G401.6 (cell line): ENCODE measurements around the gene ZDHHC11B.
A peak's percentile ranks its signal among the peaks of the same experiment; 100 is the strongest.
"Not testable (repeated sequence)": the region's sequence is repeated elsewhere in the genome, so short reads cannot be mapped to it uniquely, and the experiment has no call there.

ENCODE experiments used
- FAIRE-seq: peaks from 2 replicates; lab custom pipeline; 2012; peaks lifted over from hg19 to GRCh38; lab: Jason Lieb, UNC

ZDHHC11B gene

GRCh38 chr5:683551-684481, 100.7 kb downstream of the ZDHHC11B start:
- FAIRE-seq: no peak

GRCh38 chr5:682651-683358, 101.7 kb downstream of the ZDHHC11B start:
- not testable (repeated sequence) for FAIRE-seq

- not testable (repeated sequence) for FAIRE-seq
These were observed 102.3 kb downstream of the ZDHHC11B start for GRCh38 chr5:682216-682615.

DNA sequence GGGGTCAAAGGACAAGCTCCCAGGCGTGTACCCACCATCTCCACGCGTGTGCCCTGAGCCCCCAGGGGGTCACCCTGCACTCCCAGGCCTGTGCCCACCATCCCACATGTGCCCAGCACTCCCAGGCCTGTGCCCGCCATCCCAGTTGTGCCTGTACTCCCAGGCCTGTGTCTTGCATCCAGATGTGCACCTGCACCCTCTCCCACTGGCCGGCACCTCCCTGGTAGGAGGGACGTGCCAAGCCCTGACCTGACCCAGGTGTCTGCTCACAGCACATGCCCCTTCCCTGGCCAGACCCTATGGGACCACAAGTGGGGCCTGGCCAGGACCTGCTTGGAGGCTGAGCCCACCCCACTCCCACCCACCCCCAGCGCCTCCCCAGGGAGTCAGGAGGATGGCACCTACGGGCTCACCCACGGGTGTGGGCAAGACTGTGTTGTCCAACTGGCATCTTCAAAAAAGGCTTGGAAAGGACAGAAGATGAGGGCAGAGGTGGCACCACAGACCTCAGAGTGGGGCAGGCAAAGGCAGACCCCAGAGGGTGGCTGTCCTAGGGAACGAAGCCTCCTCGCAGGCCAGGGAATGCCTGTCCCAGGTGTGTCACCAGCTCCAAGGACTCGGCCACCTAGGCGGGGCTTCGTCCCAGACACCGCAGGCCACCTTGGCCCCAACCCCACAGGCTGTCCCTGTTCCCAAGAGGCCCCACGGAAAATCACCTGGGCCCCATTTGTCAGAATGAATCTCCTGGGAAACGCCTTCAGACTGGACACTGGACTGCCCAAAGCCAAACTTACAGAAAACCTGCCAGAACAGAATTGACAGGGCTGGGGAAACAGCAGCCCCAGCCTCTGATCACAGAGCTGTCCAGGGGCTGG, 103.0 kb downstream of the ZDHHC11B start:
- not testable (repeated sequence) for FAIRE-seq

DNA sequence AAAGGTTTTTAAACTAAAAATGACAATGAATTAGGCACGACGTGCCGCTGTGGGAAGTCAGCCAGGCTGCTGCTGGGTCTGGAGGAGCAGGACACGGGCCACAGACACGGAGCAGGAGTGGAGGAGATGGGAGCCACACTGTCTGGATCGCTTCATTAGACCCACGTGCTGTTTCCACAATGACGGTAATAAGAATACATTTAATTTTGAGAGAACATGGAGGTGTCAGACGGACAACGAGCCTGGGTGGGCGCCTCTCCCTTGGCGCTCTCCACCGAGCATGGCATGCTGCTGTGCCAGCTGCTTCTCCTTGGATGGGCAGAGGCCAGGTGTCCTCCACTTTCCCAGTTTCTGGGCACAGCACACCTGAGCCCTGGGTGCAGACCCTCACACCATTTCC, 103.7 kb downstream of the ZDHHC11B start:
- not testable (repeated sequence) for FAIRE-seq

DNA sequence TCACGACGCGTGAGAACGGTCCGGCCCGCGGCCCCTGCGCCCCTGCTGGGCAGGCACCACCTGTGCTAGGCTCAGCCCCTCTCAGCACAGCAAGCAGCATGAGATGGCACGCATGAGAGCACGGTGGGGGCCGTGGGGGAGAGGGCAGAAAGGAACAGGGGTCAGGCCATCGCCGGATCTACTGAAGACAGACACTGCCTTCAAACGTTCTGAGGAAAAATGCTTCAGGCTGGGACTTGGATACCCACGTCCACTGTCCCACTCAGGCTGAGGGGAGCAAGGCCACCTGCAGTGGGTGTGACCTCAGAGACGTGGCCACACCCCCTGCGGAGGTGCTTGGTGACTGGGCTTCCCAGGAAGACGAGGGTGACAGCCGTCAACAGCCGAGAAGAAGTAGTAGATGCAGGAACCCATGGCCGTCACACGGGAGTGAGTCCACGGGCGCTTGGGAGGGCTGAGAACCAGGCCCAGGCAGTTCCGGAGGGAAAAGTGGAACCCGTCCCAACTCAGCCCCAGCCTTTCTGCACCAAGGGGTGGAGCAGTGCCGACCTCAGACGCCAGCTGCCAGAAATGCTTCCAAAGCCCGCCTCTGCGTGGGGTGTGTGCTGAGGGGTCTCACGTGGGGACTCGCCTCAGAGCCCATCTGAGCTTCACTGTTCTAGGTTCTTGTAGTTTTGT, 104.3 kb downstream of the ZDHHC11B start:
- FAIRE-seq: not testable (repeated sequence)

GRCh38 chr5:679166-679895, 105.2 kb downstream of the ZDHHC11B start:
- FAIRE-seq: not testable (repeated sequence)

DNA sequence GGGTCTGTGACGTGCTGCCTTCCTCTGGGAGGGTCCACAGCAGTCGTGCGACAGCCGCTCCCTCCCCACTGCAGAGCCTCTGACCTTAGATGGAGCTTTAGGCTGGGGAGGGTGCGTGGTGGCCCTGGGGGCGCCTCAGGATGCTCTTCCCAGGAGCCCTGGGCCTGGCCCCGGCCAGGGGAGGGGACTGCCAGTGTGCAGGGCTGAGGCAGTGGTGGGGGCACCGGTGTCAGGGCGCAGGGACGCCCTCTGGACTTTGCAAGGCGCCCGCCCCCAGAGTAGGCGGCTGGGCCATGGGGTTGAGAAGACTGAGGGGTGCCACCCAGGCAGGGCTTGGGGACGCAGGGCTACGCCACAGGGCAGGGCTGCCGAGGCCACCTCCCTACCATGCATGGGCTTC, 106.0 kb downstream of the ZDHHC11B start:
- not testable (repeated sequence) for FAIRE-seq

DNA sequence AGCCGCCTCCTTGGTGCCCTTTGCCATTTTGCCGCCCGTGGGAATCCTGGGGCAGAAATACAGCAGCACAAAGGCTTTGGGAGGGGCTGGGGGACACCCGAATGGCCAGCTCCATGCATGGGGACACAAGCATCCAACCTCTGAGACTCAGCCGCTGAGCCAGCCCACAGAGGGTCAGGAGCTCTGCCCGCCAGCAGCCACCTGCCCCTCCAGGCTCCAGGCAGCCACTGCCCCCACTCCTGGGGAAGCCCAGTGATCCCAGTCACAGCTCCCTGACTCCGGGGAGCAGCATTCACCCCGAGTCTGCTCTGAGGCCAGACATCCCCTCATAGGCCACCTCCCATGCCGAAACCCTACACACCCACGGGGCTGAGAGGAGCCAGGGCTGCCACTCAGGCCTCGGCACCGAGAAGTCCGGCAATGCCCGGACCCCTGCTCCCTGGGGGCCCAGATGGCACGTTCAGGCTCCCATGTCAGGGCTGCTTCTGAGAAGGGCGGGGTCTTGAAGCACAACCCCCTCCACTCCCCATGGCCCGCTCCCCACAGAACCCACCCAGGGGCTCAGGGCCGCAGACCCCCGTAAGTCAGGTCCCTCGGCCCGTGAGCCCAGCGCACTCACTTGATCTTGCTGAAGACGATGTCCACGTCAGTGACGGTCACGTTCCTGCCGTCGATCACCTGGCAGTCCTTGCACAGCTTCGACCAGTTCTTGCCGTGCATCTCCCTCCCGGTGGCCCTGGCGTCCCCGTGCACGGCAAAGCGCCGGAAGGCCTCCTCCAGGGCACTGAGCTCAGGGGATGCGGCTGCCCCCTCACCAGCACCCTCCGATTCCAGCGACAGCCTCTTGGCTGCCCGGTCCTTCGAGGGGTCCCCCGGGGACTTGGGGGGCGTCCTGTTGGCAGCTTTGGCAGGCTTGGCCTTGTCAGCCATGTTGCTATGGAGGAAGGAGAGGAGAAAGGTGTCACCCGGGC, 107.1 kb downstream of the ZDHHC11B start:
- FAIRE-seq: no peak

DNA sequence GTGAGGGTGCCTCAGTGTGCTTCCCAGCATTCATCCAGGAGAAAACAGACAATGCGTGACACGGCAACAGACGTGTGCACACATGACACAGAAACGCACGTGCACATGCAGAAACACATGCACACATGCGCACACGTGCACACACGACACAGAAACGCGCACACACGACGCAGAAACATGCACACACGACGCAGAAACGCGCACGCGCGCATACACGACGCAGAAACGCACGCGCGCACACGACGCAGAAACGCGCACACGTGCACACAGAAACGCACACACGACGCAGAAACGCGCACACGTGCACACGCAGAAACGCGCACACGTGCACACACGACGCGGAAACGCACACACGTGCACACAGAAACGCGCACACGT, 107.8 kb downstream of the ZDHHC11B start:
- no peak for FAIRE-seq

DNA sequence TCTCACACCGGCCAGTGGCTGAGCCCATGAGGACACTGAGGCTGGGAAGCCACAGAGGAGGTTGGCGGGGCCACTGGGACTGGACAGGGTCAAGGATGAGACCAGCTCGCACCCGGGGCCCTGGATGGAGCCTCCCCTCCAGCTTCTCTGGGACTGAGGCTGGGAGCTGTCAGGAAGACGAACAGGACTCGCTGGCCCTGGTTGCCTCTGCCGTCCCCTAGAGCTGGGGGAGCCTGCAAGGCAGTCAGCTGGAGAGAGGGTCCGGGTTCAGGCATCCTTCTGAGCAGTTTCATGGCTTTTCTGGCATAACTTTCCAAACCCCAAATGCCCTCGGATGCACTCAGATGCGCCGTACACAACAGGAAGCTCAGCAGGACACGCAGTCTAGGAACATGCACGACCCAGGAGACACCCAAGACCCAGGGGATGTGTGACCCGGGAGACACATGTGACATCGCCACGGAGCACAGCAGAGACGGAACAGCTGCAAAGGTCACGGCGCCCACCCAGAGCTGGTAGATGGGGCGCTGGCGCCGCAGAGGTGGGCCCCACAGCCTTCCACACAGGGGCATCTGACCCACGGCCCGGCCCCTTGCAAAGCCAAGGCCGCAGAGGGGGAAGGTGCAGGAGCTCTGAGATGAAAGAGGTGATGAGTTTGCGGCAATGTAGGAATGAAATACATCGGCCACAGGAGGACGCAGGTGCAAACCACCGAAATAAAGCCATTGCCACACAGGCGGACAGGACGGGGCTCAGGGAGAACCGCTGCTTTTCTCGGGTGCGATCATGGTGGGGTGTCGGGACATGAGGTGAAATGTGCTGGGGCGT, 108.4 kb downstream of the ZDHHC11B start:
- FAIRE-seq: no peak

- no peak for FAIRE-seq
These were observed 109.2 kb downstream of the ZDHHC11B start for GRCh38 chr5:675111-675870.

- no peak for FAIRE-seq
These were observed 109.9 kb downstream of the ZDHHC11B start for GRCh38 chr5:674630-675011.

GRCh38 chr5:673831-674629, 110.5 kb downstream of the ZDHHC11B start:
- no peak for FAIRE-seq

GRCh38 chr5:673161-673830, 111.2 kb downstream of the ZDHHC11B start:
- FAIRE-seq: no peak

DNA sequence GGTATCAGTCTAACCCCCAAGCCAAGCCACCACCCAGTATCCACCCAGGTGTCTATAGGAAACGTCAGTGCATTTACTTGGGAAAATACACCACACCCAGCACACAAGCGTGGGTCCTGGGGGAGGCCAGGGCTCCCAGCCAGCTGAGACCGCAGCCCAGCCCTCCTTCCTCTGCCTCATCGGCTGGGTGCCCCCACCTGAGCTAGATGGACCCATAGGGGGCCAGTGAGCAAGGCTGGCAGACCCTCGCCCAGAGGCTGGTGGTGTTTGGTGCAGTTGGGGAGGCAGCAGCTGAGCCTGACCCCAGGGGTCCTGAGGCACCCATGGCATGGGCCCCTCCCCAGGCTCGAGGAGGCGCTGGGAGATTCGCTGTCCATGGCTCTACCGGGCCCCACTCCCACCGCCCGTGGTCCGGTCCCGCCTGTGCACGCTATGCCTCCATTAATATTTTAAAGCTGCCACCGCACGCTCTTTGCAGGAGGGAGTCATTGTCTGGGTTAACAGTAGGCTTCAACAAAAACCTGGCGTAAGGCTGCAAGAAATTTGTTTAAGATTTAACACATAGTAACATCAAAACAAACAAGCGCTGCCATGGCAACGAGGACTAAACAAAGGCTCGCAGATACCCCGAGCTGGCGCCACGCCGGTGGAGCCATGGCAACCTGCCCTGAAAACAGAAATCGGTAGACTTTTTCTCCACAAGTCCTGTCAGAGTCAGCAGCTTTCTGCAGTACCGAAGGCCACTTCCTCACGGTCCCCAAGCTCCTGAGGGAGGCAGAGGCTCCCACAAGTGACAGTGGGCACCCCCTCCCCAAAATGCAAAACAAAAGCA, 112.0 kb downstream of the ZDHHC11B start:
- peak; percentile 96 for FAIRE-seq
